Measurements from ENCODE around the gene LTN1. TPM values are rescaled to one million over a fixed set of nuclear protein-coding genes. Genes with fewer than 3 reads are reported as not detected.

Gene LTN1
- total RNA-seq, 1 experiment from 2014 or later: 18.7 TPM

DNA sequence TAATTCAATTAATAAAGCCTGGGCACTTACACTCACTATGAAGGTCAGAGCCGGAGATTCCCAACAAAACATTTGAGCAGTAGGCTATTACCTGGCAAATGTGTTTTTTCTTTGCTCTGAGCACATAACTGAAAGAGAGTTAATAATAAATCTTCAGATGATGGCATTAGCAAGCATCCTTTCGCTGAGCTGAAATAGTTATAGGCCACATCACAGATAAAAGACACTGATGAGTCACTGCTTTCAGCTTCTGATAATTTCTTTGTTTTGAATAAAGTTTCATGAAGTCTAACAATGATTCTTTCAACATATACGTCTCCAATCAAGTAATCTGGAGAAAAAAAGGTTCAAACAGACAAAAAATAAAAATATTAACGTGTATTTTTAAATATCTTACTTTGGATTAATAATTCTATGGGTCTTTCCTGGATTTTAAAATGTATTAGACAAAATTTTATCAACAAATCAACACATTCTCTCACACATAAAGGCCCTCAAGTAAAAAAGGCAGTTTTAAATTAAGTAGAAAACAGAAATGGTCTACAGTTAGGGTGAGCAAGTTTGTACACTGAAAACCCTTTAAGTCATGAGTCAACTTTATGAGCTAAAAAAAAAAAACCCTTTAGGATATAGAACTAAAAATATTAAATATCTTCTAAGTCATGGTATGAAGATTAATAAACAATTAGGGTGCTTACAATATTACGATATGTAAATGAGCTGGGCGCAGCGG lies 33.1 kb downstream of the LTN1 start:
- Histone ChIP-seq H3K79me2 (ENCODE audit: low read depth) (no peaks in the 10 kb centered on the region), H3K9me3 (ENCODE audit: insufficient read depth, low read depth) (no peaks in the 10 kb centered on the region), H3K4me2 (no peak overlapping the region), H3K36me3 (ENCODE audit: low read depth) (no peaks in the 10 kb centered on the region; the same call in 1 of the 2 replicates), H3K27me3 (ENCODE audit: insufficient read depth, low read depth) (no peaks in the 10 kb centered on the region), H3K4me3 (no peak overlapping the region), H3F3A (ENCODE audit: insufficient read depth, low read depth) (no peaks in the 10 kb centered on the region; the same call in 1 of the 2 replicates), H4K20me1 (ENCODE audit: insufficient read depth) (no peaks in the 10 kb centered on the region), H3K9me2 (ENCODE audit: insufficient read depth) (no peaks in the 10 kb centered on the region), H3K4me1 (replicated peaks; ENCODE audit: insufficient read depth) (no peaks in the 10 kb centered on the region), H3K27ac (no peak overlapping the region), H2AFZ (no peak overlapping the region)
- no TSS peak for BruUV-seq (replicated peaks)
- intact Hi-C loops (cut with micrococcal nuclease; ENCODE audit: unreplicated experiment): no loop called here
- TF ChIP-seq, protein P1, sequence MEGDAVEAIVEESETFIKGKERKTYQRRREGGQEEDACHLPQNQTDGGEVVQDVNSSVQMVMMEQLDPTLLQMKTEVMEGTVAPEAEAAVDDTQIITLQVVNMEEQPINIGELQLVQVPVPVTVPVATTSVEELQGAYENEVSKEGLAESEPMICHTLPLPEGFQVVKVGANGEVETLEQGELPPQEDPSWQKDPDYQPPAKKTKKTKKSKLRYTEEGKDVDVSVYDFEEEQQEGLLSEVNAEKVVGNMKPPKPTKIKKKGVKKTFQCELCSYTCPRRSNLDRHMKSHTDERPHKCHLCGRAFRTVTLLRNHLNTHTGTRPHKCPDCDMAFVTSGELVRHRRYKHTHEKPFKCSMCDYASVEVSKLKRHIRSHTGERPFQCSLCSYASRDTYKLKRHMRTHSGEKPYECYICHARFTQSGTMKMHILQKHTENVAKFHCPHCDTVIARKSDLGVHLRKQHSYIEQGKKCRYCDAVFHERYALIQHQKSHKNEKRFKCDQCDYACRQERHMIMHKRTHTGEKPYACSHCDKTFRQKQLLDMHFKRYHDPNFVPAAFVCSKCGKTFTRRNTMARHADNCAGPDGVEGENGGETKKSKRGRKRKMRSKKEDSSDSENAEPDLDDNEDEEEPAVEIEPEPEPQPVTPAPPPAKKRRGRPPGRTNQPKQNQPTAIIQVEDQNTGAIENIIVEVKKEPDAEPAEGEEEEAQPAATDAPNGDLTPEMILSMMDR (conservative IDR thresholded peaks at IDR 0.05): no peak
- no peak for TF ChIP-seq EZH2 (IDR thresholded peaks at IDR 0.05; ENCODE audit: low read depth)
- ChIA-PET POLR2A (ENCODE audit: unreplicated experiment) (no interaction called here), CTCF (no interaction called here)
- DNase-seq: no peak

DNA sequence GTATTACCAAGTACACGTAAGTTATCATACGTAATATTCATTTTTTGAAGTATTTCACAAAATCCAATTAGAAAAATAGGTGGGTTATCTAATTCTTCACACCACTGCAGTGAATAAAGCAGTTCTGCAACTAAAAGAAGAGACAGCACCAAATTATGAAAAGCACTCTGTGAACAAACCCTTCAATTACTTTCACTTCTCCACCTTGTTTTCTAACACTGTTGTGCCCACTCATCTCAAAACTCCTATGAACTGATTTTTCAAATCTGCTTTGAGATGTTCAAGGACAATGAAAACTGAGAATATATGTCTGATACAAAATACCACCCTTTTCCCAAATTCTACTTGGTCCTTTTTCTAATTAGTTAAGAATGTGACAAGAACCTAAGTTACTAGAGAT lies 39.4 kb downstream of the LTN1 start:
- no peak overlapping the region for H3K27ac ChIP-seq
- peaks cover 6% of the 10 kb centered on the region for H3K36me3 ChIP-seq (ENCODE audit: low read depth)
- no peak overlapping the region for H3K4me3 ChIP-seq
- no peaks in the 10 kb centered on the region; the same call in 1 of the 2 replicates for H3K4me1 ChIP-seq (replicated peaks; ENCODE audit: insufficient read depth)
- H2AFZ ChIP-seq: no peak overlapping the region
- no TSS peak for BruUV-seq (replicated peaks)
- DNase-seq: no peak
- H3K79me2 ChIP-seq (ENCODE audit: low read depth): no peaks in the 10 kb centered on the region
- ChIA-PET CTCF (no interaction called here), POLR2A (ENCODE audit: unreplicated experiment) (interaction anchor here (0.6 kb wide), 1 partner anchor 14 kb away, joined by 3 read pairs; no protein-coding TSS in a partner anchor)
- no peaks in the 10 kb centered on the region for H3K9me3 ChIP-seq (ENCODE audit: insufficient read depth, low read depth)
- no peaks in the 10 kb centered on the region for H3F3A ChIP-seq (ENCODE audit: insufficient read depth, low read depth)
- H3K4me2 ChIP-seq: no peak overlapping the region
- H3K27me3 ChIP-seq (ENCODE audit: insufficient read depth, low read depth): no peaks in the 10 kb centered on the region
- no peaks in the 10 kb centered on the region for H4K20me1 ChIP-seq (ENCODE audit: insufficient read depth)
- intact Hi-C loops (cut with micrococcal nuclease; ENCODE audit: unreplicated experiment): no loop called here
- H3K9me2 ChIP-seq (ENCODE audit: insufficient read depth): no peaks in the 10 kb centered on the region
- TF ChIP-seq EZH2 (IDR thresholded peaks at IDR 0.05; ENCODE audit: low read depth): no peak
- TF ChIP-seq, protein P1 (conservative IDR thresholded peaks at IDR 0.05): no peak

DNA sequence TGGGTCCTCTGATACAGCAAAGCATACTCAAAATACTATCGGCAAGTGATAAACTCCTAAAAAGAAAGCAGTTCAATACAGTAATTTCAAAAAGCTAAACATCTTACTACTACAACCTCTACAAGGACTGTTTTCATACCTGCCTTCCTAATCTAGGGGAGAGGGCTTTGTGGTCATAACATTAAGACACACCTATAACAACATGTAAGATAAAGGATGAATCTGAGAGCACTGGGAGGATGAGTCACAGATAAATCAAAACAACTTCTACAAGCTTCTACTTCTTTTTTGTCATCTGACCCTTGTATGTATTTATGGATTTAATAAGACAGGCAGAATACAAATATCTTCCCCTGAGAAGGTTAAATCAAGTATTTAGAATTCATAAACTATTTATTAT lies 40.0 kb downstream of the LTN1 start:
- Histone ChIP-seq H3K27ac (no peak overlapping the region), H3K4me2 (no peak overlapping the region), H3K9me3 (ENCODE audit: insufficient read depth, low read depth) (no peaks in the 10 kb centered on the region), H3K4me1 (replicated peaks; ENCODE audit: insufficient read depth) (no peaks in the 10 kb centered on the region; the same call in 1 of the 2 replicates), H3K27me3 (ENCODE audit: insufficient read depth, low read depth) (no peaks in the 10 kb centered on the region), H3K9me2 (ENCODE audit: insufficient read depth) (no peaks in the 10 kb centered on the region), H3K36me3 (ENCODE audit: low read depth) (peaks cover 6% of the 10 kb centered on the region), H3F3A (ENCODE audit: insufficient read depth, low read depth) (no peaks in the 10 kb centered on the region), H3K79me2 (ENCODE audit: low read depth) (no peaks in the 10 kb centered on the region), H4K20me1 (ENCODE audit: insufficient read depth) (no peaks in the 10 kb centered on the region), H2AFZ (no peak overlapping the region), H3K4me3 (no peak overlapping the region)
- ChIA-PET CTCF (no interaction called here), POLR2A (ENCODE audit: unreplicated experiment) (no interaction called here)
- TF ChIP-seq EZH2 (IDR thresholded peaks at IDR 0.05; ENCODE audit: low read depth): no peak
- TF ChIP-seq, protein P1 (conservative IDR thresholded peaks at IDR 0.05): no peak
- BruUV-seq (replicated peaks): no TSS peak
- intact Hi-C loops (cut with micrococcal nuclease; ENCODE audit: unreplicated experiment): no loop called here
- DNase-seq: peak in 1 of 2 experiments; percentile 41

All from PC-9 (cell line).